RWPE2 (cell line): ENCODE data around the gene H2BW2.
"Not testable (repeated sequence)": the region's sequence is repeated elsewhere in the genome, so short reads cannot be mapped to it uniquely, and the experiment has no call there.

Experiments
- ATAC-seq: fragments of 200-7000 bp; cut with Tn5 transposase; 3 replicates; pipeline ENCODE4 v1.9.1; 2021; ENCODE audit warnings: low read depth
- DNase-seq: peaks from one replicate; pipeline ENCODE4 v3.0.0-alpha.2; 2020; ENCODE audit warnings: low spot score
- H3K27ac ChIP-seq: fragments of 450-650 bp; 2 replicates; pipeline ENCODE4 v1.5.1; 2017; ENCODE audit warnings: mild to moderate bottlenecking; ENCODE audit not compliant: poor library complexity, severe bottlenecking
- H3K27me3 ChIP-seq: fragments of 250-450 bp; sonication (Bioruptor Pico); 2 replicates; pipeline ENCODE4 v1.5.1; 2021; ENCODE audit warnings: mild to moderate bottlenecking, moderate library complexity; ENCODE audit not compliant: insufficient read depth, poor library complexity, severe bottlenecking
- H3K36me3 ChIP-seq: fragments of 250-450 bp; sonication (Bioruptor Pico); 2 replicates; pipeline ENCODE4 v1.5.1; 2020; ENCODE audit warnings: low read depth, mild to moderate bottlenecking, moderate library complexity
- H3K4me1 ChIP-seq: fragments of 250-450 bp; sonication (Bioruptor Pico); 2 replicates; pipeline ENCODE4 v1.5.1; 2021; ENCODE audit warnings: mild to moderate bottlenecking, moderate library complexity; ENCODE audit not compliant: insufficient read depth, poor library complexity, severe bottlenecking
- H3K4me3 ChIP-seq: fragments of 250-450 bp; sonication (Bioruptor Pico); 2 replicates; pipeline ENCODE4 v1.5.1; 2021; ENCODE audit warnings: mild to moderate bottlenecking, moderate library complexity; ENCODE audit not compliant: severe bottlenecking
- H3K9me3 ChIP-seq: fragments of 250-450 bp; sonication (Bioruptor Pico); 2 replicates; pipeline ENCODE4 v1.5.1; 2021; ENCODE audit warnings: mild to moderate bottlenecking, moderate library complexity; ENCODE audit not compliant: severe bottlenecking
- TF ChIP-seq, protein P1 (sequence below): fragments of 450-650 bp; IDR thresholded peaks from one replicate; pipeline ENCODE4 v1.5.1; 2017; ENCODE audit warnings: mild to moderate bottlenecking, moderate library complexity; ENCODE audit not compliant: poor library complexity, severe bottlenecking

The H2BW2 gene

DNA sequence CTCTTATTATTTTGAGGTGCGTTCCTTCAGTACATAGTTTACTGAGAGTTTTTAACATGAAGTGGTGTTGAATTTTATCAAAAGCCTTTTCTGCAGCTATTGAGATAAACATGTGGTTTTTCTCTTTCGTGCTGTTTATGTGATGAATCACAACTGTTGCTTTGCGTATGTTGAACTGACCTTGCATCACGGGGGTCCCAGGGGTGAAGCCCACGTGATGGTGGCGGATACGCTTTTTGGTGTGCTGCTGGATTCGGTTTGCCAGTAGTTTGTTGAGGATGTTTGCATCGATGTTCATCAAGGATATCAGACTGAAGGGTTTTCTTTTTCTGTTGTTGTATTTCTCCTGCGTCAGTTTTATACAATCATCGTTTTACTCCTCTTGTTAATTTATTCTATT lies 21.6 kb upstream of the H2BW2 start:
- Histone ChIP-seq H3K4me1 (no peaks in the 10 kb centered on the region), H3K36me3 (no peaks in the 10 kb centered on the region), H3K4me3 (no peak overlapping the region), H3K27me3 (no peaks in the 10 kb centered on the region), H3K27ac (no peak overlapping the region), H3K9me3 (no peaks in the 10 kb centered on the region)
- no peak for DNase-seq
- ATAC-seq, result no peak
- TF ChIP-seq, protein P1, sequence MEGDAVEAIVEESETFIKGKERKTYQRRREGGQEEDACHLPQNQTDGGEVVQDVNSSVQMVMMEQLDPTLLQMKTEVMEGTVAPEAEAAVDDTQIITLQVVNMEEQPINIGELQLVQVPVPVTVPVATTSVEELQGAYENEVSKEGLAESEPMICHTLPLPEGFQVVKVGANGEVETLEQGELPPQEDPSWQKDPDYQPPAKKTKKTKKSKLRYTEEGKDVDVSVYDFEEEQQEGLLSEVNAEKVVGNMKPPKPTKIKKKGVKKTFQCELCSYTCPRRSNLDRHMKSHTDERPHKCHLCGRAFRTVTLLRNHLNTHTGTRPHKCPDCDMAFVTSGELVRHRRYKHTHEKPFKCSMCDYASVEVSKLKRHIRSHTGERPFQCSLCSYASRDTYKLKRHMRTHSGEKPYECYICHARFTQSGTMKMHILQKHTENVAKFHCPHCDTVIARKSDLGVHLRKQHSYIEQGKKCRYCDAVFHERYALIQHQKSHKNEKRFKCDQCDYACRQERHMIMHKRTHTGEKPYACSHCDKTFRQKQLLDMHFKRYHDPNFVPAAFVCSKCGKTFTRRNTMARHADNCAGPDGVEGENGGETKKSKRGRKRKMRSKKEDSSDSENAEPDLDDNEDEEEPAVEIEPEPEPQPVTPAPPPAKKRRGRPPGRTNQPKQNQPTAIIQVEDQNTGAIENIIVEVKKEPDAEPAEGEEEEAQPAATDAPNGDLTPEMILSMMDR, result no peak

DNA sequence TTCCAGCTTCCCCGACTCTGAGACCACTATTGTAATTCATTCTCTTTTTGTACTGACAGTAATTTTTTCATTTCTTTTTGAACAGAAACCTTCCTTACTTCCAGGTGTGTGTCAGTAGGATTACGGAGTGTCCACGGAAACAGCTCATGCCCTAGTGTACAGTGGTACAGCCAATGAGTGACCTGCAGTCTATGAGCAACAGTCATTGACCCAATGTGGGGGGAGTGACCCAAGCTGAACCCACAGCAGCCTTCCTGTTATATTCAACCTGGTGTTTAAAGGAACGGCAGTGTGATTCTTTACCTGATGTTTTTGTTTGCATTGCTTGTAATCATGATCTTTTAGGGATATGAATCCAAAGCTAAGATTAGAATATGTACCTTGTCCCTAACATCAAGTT lies 1.2 kb downstream of the H2BW2 start:
- TF ChIP-seq, protein P1, result no peak

DNA sequence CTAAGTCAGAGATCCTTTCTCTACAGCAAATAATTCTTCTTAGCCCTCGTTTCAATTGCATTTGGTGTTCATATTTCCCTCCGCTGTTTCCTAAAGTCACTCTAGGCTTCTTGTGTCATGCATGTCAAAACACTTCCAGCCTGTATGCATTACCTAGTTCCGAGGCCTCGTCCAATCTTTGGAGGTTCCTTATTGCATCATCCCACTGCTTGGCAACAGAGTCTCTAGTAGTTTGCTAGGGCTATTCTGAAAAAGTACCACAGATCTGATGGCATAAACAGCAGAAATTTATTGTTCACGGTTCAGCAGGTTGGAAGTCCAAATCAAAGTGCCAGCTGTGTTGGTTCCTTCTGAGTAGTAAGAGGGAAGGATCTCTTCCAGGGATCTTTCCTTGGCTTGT lies 5.9 kb downstream of the H2BW2 start:
- TF ChIP-seq, protein P1, result no peak
- Histone ChIP-seq H3K27me3 (no peaks in the 10 kb centered on the region), H3K4me3 (no peak overlapping the region), H3K9me3 (no peaks in the 10 kb centered on the region), H3K36me3 (no peaks in the 10 kb centered on the region), H3K27ac (no peak overlapping the region), H3K4me1 (no peaks in the 10 kb centered on the region)
- ATAC-seq, result no peak
- no peak for DNase-seq

More for the DNA sequence above, 1.2 kb downstream of the H2BW2 start:
- ATAC-seq, result no peak
- Histone ChIP-seq H3K4me1 (no peaks in the 10 kb centered on the region), H3K9me3 (no peaks in the 10 kb centered on the region), H3K27ac (no peak overlapping the region), H3K27me3 (no peaks in the 10 kb centered on the region), H3K36me3 (no peaks in the 10 kb centered on the region), H3K4me3 (no peak overlapping the region)
- DNase-seq, result no peak

DNA sequence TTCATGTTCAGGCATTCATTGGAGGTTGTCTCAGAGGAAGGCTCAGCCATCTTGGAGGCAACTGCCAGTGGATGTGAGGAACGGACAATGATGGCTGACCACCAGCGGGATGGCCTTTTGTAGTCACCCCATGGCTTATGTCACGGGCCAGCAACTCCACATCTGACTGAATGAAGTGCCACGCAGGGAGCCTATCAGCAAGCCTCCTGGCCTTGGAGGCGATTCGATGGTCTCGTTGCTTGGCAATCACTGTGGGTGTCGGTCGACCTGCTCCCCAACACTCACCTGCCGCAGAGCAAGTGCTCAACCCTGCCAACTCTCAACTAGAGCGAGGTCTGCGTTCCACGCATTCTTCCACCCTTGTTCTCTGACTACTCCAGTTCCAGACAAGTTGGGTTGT lies 7.4 kb downstream of the H2BW2 start:
- Histone ChIP-seq H3K4me3 (no peak overlapping the region), H3K9me3 (no peaks in the 10 kb centered on the region), H3K36me3 (no peaks in the 10 kb centered on the region), H3K4me1 (no peaks in the 10 kb centered on the region), H3K27me3 (no peaks in the 10 kb centered on the region), H3K27ac (no peak overlapping the region)
- DNase-seq, result no peak
- ATAC-seq, result no peak
- TF ChIP-seq, protein P1, result no peak

DNA sequence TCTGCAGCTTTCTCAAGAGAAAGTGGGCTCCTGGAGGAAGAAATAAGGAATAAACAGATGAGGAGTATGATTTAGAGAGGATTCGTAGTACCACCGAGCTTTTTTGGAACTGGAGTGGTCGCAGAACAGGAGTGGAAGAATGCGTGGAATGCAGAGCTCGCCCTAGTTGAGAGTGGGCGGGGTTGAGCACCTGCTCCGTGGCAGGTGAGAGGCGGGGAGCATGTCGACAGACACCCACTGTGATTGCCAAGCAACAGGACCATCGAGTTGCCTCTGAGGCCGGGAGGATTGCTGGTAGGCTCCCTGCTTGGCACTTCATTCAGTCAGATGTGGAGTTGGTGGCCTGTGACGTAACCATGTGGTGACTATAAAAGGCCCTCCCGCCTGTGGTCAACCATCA lies 15.2 kb downstream of the H2BW2 start:
- H3K27ac ChIP-seq, H3K9me3 ChIP-seq, H3K4me3 ChIP-seq, H3K36me3 ChIP-seq, DNase-seq, ATAC-seq, H3K27me3 ChIP-seq, H3K4me1 ChIP-seq: not testable (repeated sequence)

DNA sequence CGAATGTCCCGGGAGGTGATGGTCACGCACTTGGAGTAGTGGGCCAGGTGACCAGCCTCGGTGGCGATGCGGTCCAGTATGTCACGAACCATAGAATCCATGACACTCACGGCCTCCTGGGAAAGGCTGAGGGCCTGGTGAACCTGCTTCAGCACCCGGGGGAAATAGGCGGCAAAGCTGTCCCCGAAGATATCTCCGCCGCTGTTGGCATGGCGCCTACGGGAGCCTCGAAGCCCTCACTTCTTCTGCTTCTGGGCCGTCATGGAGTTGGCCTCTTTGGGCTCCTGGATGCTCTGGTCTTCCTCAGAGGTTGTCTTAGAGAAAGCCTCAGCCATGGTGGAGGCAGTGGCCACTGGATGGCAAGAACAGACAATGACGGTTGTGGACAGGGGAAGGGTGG lies 22.9 kb downstream of the H2BW2 start:
- H3K4me1 ChIP-seq, H3K36me3 ChIP-seq, ATAC-seq, H3K9me3 ChIP-seq, H3K27ac ChIP-seq, H3K27me3 ChIP-seq, H3K4me3 ChIP-seq, DNase-seq: not testable (repeated sequence)

DNA sequence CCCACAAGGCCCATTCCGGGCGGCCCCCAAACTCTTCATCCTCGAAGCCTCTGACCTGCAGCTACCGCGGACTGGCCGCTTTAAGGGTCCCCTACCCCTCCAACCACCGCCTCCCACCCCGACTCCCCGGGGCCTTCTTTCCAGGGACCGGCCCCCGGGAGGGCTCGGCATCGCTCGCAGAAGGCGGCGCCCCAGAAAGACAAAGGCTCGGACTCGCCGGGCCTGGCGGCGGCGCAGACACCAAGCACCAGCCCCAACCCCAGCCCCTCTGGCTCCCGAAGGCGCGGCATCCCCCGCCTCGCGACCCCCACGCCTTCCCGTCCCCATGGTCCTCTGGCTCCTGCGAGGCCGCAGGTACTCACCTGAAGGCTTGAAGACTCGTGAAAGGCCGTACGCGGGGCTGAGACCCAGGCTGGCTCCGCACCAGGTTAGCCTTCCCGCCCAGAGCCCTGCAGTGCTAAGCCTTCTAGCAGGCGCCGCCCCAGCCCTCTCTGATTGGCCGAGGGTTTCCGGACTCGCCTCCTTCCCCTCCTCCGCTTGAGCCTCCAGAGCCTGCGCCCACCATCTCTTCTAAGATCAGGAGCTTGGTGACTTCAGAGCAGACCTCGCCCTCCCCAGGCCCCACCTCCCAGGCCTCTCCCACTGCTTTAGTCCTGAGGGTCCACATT lies 36.2 kb downstream of the H2BW2 start, which contains the start of gene TMSB15C:
Gene TMSB15C (minus strand): TSS at position 459 of the 668 bp plus-strand sequence.
- not testable (repeated sequence) for DNase-seq, H3K27me3 ChIP-seq, H3K4me1 ChIP-seq, H3K27ac ChIP-seq, H3K9me3 ChIP-seq, H3K4me3 ChIP-seq, H3K36me3 ChIP-seq
- ATAC-seq, result peak; percentile 86

DNA sequence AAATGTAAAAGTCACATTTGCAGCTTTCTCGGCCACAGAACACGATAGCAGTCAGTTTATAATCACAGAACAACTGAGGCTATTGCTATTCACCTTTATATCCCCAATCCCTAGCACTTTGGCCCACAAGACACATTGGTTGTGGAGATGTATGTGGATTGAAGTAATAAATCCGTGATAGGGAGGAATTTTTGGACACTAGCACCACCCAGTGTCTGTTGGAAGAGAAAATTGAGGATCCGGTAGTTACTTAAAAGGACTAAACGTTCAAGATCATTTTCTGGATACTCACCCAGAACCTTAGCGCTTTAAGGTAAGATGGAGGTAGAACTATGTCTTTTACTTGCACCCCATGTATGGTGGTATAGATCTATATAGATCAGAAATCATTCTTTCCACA lies 38.1 kb downstream of the H2BW2 start:
- not testable (repeated sequence) for ATAC-seq, H3K36me3 ChIP-seq

More for the DNA sequence above, 38.1 kb downstream of the H2BW2 start:
- H3K4me3 ChIP-seq, H3K27me3 ChIP-seq, DNase-seq, H3K27ac ChIP-seq, H3K4me1 ChIP-seq, H3K9me3 ChIP-seq: not testable (repeated sequence)
